Progenitor cell of endocrine pancreas (in vitro differentiated cells): Measurements from ENCODE around the gene ZFP30. TPM values are rescaled to one million over a fixed set of nuclear protein-coding genes. Genes with fewer than 3 reads are reported as not detected.

Experiments
- DNase-seq: peaks from one replicate; pipeline ENCODE4 v3.0.0; 2021; ENCODE audit warnings: low spot score; ENCODE audit not compliant: unreplicated experiment
- H3K27ac Mint-ChIP-seq: 2 replicates; pipeline ENCODE4 v1.8.0; 2021; ENCODE audit warnings: mild to moderate bottlenecking, moderate library complexity, mixed read lengths
- H3K27me3 Mint-ChIP-seq: 2 replicates; pipeline ENCODE4 v1.8.0; 2021; ENCODE audit warnings: mixed read lengths
- H3K36me3 Mint-ChIP-seq: 2 replicates; pipeline ENCODE4 v1.8.0; 2022; ENCODE audit warnings: mixed read lengths; ENCODE audit not compliant: insufficient read depth
- H3K4me1 Mint-ChIP-seq: 2 replicates; pipeline ENCODE4 v1.8.0; 2021; ENCODE audit warnings: low read depth, mixed read lengths
- H3K4me3 Mint-ChIP-seq: 2 replicates; pipeline ENCODE4 v1.8.0; 2021; ENCODE audit warnings: low read depth, mild to moderate bottlenecking, moderate library complexity, mixed read lengths
- H3K9me3 Mint-ChIP-seq: 2 replicates; pipeline ENCODE4 v1.8.0; 2021; ENCODE audit warnings: low read depth, mixed read lengths
- CTCF ChIP-seq: fragments of 200-600 bp; sonication (generic); IDR thresholded peaks from one replicate; pipeline ENCODE4 v1.5.0; 2021; ENCODE audit warnings: antibody characterized with exemption, mild to moderate bottlenecking; ENCODE audit not compliant: unreplicated experiment
- long read RNA-seq: library from polyadenylated mRNA; unstranded; transcript quantifications from one replicate; pipeline ENCODE4 v2.0.0, GENCODE V29; 2020
- total RNA-seq: library from RNA; stranded (reverse); gene quantifications from 2 replicates; pipeline ENCODE4 v1.2.1, GENCODE V29; 2021

ZFP30 gene
- 32.0 and 35.7 TPM in 2 replicates for total RNA-seq
- long read RNA-seq, full-length matches to known transcripts: 8 of 60 reads
- long read RNA-seq, partial matches to known transcripts: 10 of 60 reads
- long read RNA-seq, other reads (novel, unspliced or antisense): 42 of 60 reads

GRCh38 chr19:37655301-37655688 is at the start of gene ZFP30:
ZFP30 (minus strand) TSS chr19:37655465; CDS start chr19:37647822, 7,643 bp downstream.
- H3K9me3 Mint-ChIP-seq: peaks cover 3% of the 10 kb centered on the region
- no peak for TF ChIP-seq CTCF
- peak within 1 kb of the TSS; percentile 89 for H3K4me3 Mint-ChIP-seq
- no peaks in the 10 kb centered on the region for H3K27me3 Mint-ChIP-seq
- peaks cover 16% of the 10 kb centered on the region for H3K4me1 Mint-ChIP-seq
- H3K27ac Mint-ChIP-seq: peak within 1 kb of the TSS; percentile 96
- peaks cover 6% of the 10 kb centered on the region for H3K36me3 Mint-ChIP-seq
- DNase-seq: peak; percentile 88

GRCh38 chr19:37699057-37699456 is 43.8 kb upstream of the ZFP30 start:
- DNase-seq: no peak
- TF ChIP-seq CTCF: no peak
- H3K27me3 Mint-ChIP-seq: no peaks in the 10 kb centered on the region
- no peak overlapping the region for H3K27ac Mint-ChIP-seq
- peaks cover 42% of the 10 kb centered on the region for H3K36me3 Mint-ChIP-seq
- no peaks in the 10 kb centered on the region for H3K9me3 Mint-ChIP-seq
- H3K4me1 Mint-ChIP-seq: no peaks in the 10 kb centered on the region
- H3K4me3 Mint-ChIP-seq: no peak overlapping the region

- Mint-ChIP-seq H3K9me3 (no peaks in the 10 kb centered on the region), H3K27ac (no peak overlapping the region), H3K4me1 (no peaks in the 10 kb centered on the region), H3K36me3 (peaks cover 36% of the 10 kb centered on the region), H3K27me3 (no peaks in the 10 kb centered on the region), H3K4me3 (no peak overlapping the region)
- TF ChIP-seq CTCF: no peak
- no peak for DNase-seq
Measured at GRCh38 chr19:37698216-37698615, 43.0 kb upstream of the ZFP30 start.

GRCh38 chr19:37695144-37695899 is 40.1 kb upstream of the ZFP30 start:
- Mint-ChIP-seq H3K4me1 (peaks cover 8% of the 10 kb centered on the region), H3K36me3 (peaks cover 20% of the 10 kb centered on the region), H3K9me3 (no peaks in the 10 kb centered on the region), H3K27ac (no peak overlapping the region), H3K27me3 (no peaks in the 10 kb centered on the region), H3K4me3 (no peak overlapping the region)
- no peak for DNase-seq
- TF ChIP-seq CTCF: no peak

GRCh38 chr19:37692956-37693620 is 37.8 kb upstream of the ZFP30 start:
- peaks cover 12% of the 10 kb centered on the region for H3K4me1 Mint-ChIP-seq
- peak overlapping the region; percentile 24 for H3K4me3 Mint-ChIP-seq
- TF ChIP-seq CTCF: no peak
- no peaks in the 10 kb centered on the region for H3K27me3 Mint-ChIP-seq
- H3K9me3 Mint-ChIP-seq: no peaks in the 10 kb centered on the region
- H3K36me3 Mint-ChIP-seq: peaks cover 6% of the 10 kb centered on the region
- DNase-seq: no peak
- peak overlapping the region; percentile 69 for H3K27ac Mint-ChIP-seq
